GM12878 (cell line): Measurements from ENCODE around the gene CHEK1. TPM values are rescaled to one million over a fixed set of nuclear protein-coding genes. Genes with fewer than 3 reads are reported as not detected.

Source experiments
- ATAC-seq: fragments of 200-7000 bp; cut with Tn5 transposase; 3 replicates; pipeline ENCODE4 v1.9.1; 2020; ENCODE audit warnings: mild to moderate bottlenecking, moderate library complexity
- BruUV-seq: library from RNA; stranded (reverse); fragments of 400-500 nt; replicated peaks from 2 replicates; lab custom pipeline; 2021; lab: Mats Ljungman, UMichigan
- CTCF ChIA-PET: fragments of 300-600 bp; sonication (Branson Sonifier 250); formaldehyde crosslinking; extraction: SDS; loops from one replicate; lab custom pipeline; 2021; ENCODE audit warnings: inconsistent platforms; lab: Yijun Ruan, JAX
- POLR2A ChIA-PET: fragments of 350-600 bp; formaldehyde crosslinking; extraction: SDS; loops from one replicate; lab custom pipeline; 2021; ENCODE audit warnings: inconsistent platforms; lab: Charles Lee
- RAD21 ChIA-PET: fragments of 300-600 bp; sonication (Branson Sonifier 250); formaldehyde crosslinking; loops from one replicate; lab custom pipeline; 2023; ENCODE audit warnings: antibody characterized with exemption; ENCODE audit not compliant: unreplicated experiment; lab: Charles Lee
- SMC1A ChIA-PET: fragments of 300-600 bp; sonication (Branson Sonifier 250); formaldehyde crosslinking; loops from one replicate; lab custom pipeline; 2023; ENCODE audit not compliant: unreplicated experiment, uncharacterized antibody; lab: Charles Lee
- DNase-seq: peaks from one replicate; pipeline ENCODE4 v3.0.0-alpha.2; 2011; ENCODE audit warnings: low read depth, low spot score
- FAIRE-seq: peaks from 3 replicates; lab custom pipeline; 2011; peaks lifted over from hg19 to GRCh38; lab: Jason Lieb, UNC
- H2AFZ ChIP-seq: 2 replicates; pipeline ENCODE4 v1.6.0; 2011; ENCODE audit warnings: low read depth, low read length, control low read depth; ENCODE audit not compliant: control insufficient read depth
- H3K27ac ChIP-seq: 2 replicates; pipeline ENCODE4 v1.5.1; 2011; ENCODE audit warnings: control low read depth; ENCODE audit not compliant: control insufficient read depth, insufficient read depth
- H3K27me3 ChIP-seq, 2 experiments: replicated peaks in 1 of 2; 2 replicates each; pipeline versions ENCODE4 v1.6.0 to v1.6.1; 2011; ENCODE audit warnings: low read length in 1 of 2; ENCODE audit not compliant: control insufficient read depth in 2 of 2, insufficient read depth in 2 of 2
- H3K36me3 ChIP-seq, 2 experiments: 2 replicates each; pipeline ENCODE4 v1.5.1; 2011; ENCODE audit warnings: low read length in 1 of 2; ENCODE audit not compliant: control insufficient read depth in 2 of 2, insufficient read depth in 2 of 2
- H3K4me1 ChIP-seq: 2 replicates; pipeline ENCODE4 v1.6.1; 2011; ENCODE audit warnings: mild to moderate bottlenecking, low read length, moderate library complexity, mixed read lengths; ENCODE audit not compliant: control insufficient read depth, insufficient read depth
- H3K4me2 ChIP-seq: 2 replicates; pipeline ENCODE4 v1.6.0; 2011; ENCODE audit warnings: control low read depth; ENCODE audit not compliant: control insufficient read depth, insufficient read depth
- H3K4me3 ChIP-seq: fragments of 200-600 bp; sonication (generic); 2 replicates; pipeline ENCODE4 v1.5.1; 2016
- H3K79me2 ChIP-seq: 2 replicates; pipeline ENCODE4 v1.6.0; 2011; ENCODE audit warnings: low read length; ENCODE audit not compliant: control insufficient read depth, insufficient read depth
- H3K9ac ChIP-seq: 2 replicates; pipeline ENCODE4 v1.8.0; 2011; ENCODE audit warnings: low read length, control low read depth, mixed read lengths; ENCODE audit not compliant: control insufficient read depth, insufficient read depth
- H3K9me3 ChIP-seq: replicated peaks from 3 replicates; pipeline ENCODE4 v1.5.1; 2011; ENCODE audit warnings: mild to moderate bottlenecking, low read length; ENCODE audit not compliant: control insufficient read depth, insufficient read depth
- H4K20me1 ChIP-seq: 2 replicates; pipeline ENCODE4 v1.6.0; 2011; ENCODE audit not compliant: control insufficient read depth, insufficient read depth
- ASH2L ChIP-seq: fragments of 300-600, 200-600 bp; sonication (generic); IDR thresholded peaks from 2 replicates; pipeline ENCODE4 v1.6.1; 2017; ENCODE audit warnings: low read depth, mild to moderate bottlenecking, borderline replicate concordance
- DPF2 ChIP-seq: fragments of 450-650 bp; IDR thresholded peaks from 2 replicates; pipeline ENCODE4 v1.6.1; 2017; ENCODE audit warnings: mild to moderate bottlenecking
- FOXK2 ChIP-seq: fragments of 450-650 bp; IDR thresholded peaks from 2 replicates; pipeline ENCODE4 v1.6.1; 2017; ENCODE audit warnings: mild to moderate bottlenecking, moderate library complexity
- PAX8 ChIP-seq: fragments of 450-650 bp; IDR thresholded peaks from 2 replicates; pipeline ENCODE4 v1.6.1; 2017; ENCODE audit warnings: mild to moderate bottlenecking, moderate library complexity
- PRDM15 ChIP-seq: fragments of 450-650 bp; formaldehyde crosslinking; IDR thresholded peaks from 2 replicates; pipeline ENCODE4 v1.4.0; 2020; ENCODE audit warnings: mild to moderate bottlenecking, moderate library complexity
- RAD21 ChIP-seq: IDR thresholded peaks from 2 replicates; pipeline ENCODE4 v1.6.1; 2011; ENCODE audit warnings: mild to moderate bottlenecking, low read depth, low read length, moderate library complexity; ENCODE audit not compliant: insufficient read depth
- WRNIP1 ChIP-seq: IDR thresholded peaks from 2 replicates; pipeline ENCODE4 v1.6.1; 2011; ENCODE audit warnings: low read depth, low read length, improper control_type of control experiment, borderline replicate concordance
- ZBTB33 ChIP-seq: fragments of 450-650 bp; IDR thresholded peaks from 2 replicates; pipeline ENCODE4 v1.6.1; 2017; ENCODE audit warnings: mild to moderate bottlenecking
- ZNF207 ChIP-seq: fragments of 450-650 bp; IDR thresholded peaks from 2 replicates; pipeline ENCODE4 v1.6.1; 2014; ENCODE audit warnings: antibody characterized with exemption, mild to moderate bottlenecking, borderline replicate concordance
- WGBS: methylation state at CpG from one replicate; pipeline ENCODE4 v1.1.6; 2016; ENCODE audit warnings: low lambda C conversion rate; ENCODE audit not compliant: insufficient replicate concordance, insufficient coverage; ENCODE audit errors: missing lambda C conversion rate; 5-methylcytosine and 5-hydroxymethylcytosine counted together
- in situ Hi-C: fragments of 300-500 bp; cut with MboI; formaldehyde crosslinking; loops from 9 replicates; pipeline ENCODE4 v1.14.3; 2018; ENCODE audit warnings: mixed read lengths
- intact Hi-C: fragments of 100-400 bp; cut with micrococcal nuclease; formaldehyde crosslinking; loops from one replicate; pipeline ENCODE4 v1.14.2; 2022; ENCODE audit not compliant: unreplicated experiment
- polyA plus RNA-seq, 11 experiments: library from polyadenylated mRNA; depleted of rRNA in 4 of 11; unstranded in 6 of 11; stranded (reverse) in 5 of 11; fragments of >200 nt; fragmentation: Nextera tagmentation in 4 of 11; fragmentation: Illumina TruSeq in 1 of 11; extraction: Ambion mirVana in 4 of 11; extraction: Trizol in 1 of 11; gene quantifications; 1 replicate in 1 of 11; 2 replicates in 10 of 11; pipeline versions ENCODE4 v1.2.1 to v1.2.3, GENCODE V29; 2011 to 2016; ENCODE audit warnings: inconsistent platforms in 2 of 11, missing spikeins in 2 of 11, low read depth in 1 of 11
- total RNA-seq, 4 experiments: library from RNA; depleted of rRNA in 3 of 4; stranded (reverse); fragments of >200 nt in 3 of 4; fragmentation: Illumina TruSeq in 1 of 4; extraction: Trizol in 1 of 4; gene quantifications; 2 replicates each; pipeline versions ENCODE4 v1.2.1 to v1.2.3, GENCODE V29; 2013 to 2021

Gene CHEK1
- total and polyA plus RNA-seq, 10 of the 15 experiments (the other 5 are each of a cell fraction or from before 2014, with no cell fraction given): 42.1 to 72.9 (median 65.6) TPM

GRCh38 chr11:125626288-125626950 is 1.5 kb downstream of the CHEK1 start (continued):
- TF ChIP-seq RAD21: peak; percentile 33; the same call in 1 of the 2 replicates

GRCh38 chr11:125627236-125627910 is 2.4 kb downstream of the CHEK1 start:
- DNase-seq: no peak
- in situ Hi-C loops (no loop called here), intact Hi-C loops (loop anchor here (2.0 kb wide), 1 partner anchor 247 kb away; no protein-coding TSS in a partner anchor)
- Histone ChIP-seq H3K9ac (peak overlapping the region; percentile 97; the same call in 1 of the 2 replicates), H3K79me2 (peaks cover 30% of the 10 kb centered on the region), H3K4me1 (peaks cover 7% of the 10 kb centered on the region; the same call in 1 of the 2 replicates), H3K4me2 (peak overlapping the region; percentile 97), H3K27me3 (no peaks in the 10 kb centered on the region), H3K27ac (peak overlapping the region; percentile 97; the same call in 1 of the 2 replicates), H3K36me3 (peaks cover 3 to 11% of the 10 kb centered on the region in 2 experiments), H3K9me3 (no peaks in the 10 kb centered on the region), H2AFZ (no peak overlapping the region), H4K20me1 (no peaks in the 10 kb centered on the region), H3K4me3 (peak overlapping the region; percentile 81)
- no TSS peak for BruUV-seq
- ATAC-seq: no peak
- TF ChIP-seq ASH2L (no peak), WRNIP1 (no peak), PRDM15 (no peak), ZBTB33 (no peak), ZNF207 (no peak), PAX8 (no peak), DPF2 (no peak), FOXK2 (no peak)
- ChIA-PET RAD21 (no interaction called here), SMC1A (interaction anchor here (0.8 to 1.6 kb wide), 7 partner anchors 10 to 260 kb away, joined by 3 to 4 read pairs (median 4); partner anchors contain the start of gene HYLS1), CTCF (interaction anchor here (0.6 to 1.6 kb wide), 13 partner anchors 10 to 566 kb away, joined by 3 to 4 read pairs (median 3); partner anchors contain the start of gene HYLS1), POLR2A (interaction anchor here (1.6 kb wide), 1 partner anchor 58 kb away, joined by 7 read pairs; the partner anchor contains the start of gene EI24)
- FAIRE-seq: no peak
- WGBS: 54% methylated on average over 7 of the region's 7 CpGs
